Testis (tissue), 2 donors: ENCODE results near the gene TRRAP.

Source experiments
- POLR2A ChIP-seq: fragments of 450-650 bp; IDR thresholded peaks from one replicate; pipeline ENCODE4 v1.6.1; 2017; ENCODE audit warnings: antibody characterized with exemption, mild to moderate bottlenecking, moderate library complexity
- TF ChIP-seq, protein P1 (sequence below), 3 experiments: fragments of 450-650 bp in 2 of 3; fragments of 200-600 bp in 1 of 3; sonication (generic) in 1 of 3; IDR thresholded peaks; one replicate each; pipeline ENCODE4 v1.5.1; 2016 to 2019; ENCODE audit warnings: antibody characterized with exemption in 3 of 3, mild to moderate bottlenecking in 2 of 3, moderate library complexity in 1 of 3

- TF ChIP-seq, protein P1, sequence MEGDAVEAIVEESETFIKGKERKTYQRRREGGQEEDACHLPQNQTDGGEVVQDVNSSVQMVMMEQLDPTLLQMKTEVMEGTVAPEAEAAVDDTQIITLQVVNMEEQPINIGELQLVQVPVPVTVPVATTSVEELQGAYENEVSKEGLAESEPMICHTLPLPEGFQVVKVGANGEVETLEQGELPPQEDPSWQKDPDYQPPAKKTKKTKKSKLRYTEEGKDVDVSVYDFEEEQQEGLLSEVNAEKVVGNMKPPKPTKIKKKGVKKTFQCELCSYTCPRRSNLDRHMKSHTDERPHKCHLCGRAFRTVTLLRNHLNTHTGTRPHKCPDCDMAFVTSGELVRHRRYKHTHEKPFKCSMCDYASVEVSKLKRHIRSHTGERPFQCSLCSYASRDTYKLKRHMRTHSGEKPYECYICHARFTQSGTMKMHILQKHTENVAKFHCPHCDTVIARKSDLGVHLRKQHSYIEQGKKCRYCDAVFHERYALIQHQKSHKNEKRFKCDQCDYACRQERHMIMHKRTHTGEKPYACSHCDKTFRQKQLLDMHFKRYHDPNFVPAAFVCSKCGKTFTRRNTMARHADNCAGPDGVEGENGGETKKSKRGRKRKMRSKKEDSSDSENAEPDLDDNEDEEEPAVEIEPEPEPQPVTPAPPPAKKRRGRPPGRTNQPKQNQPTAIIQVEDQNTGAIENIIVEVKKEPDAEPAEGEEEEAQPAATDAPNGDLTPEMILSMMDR (IDR thresholded peaks at IDR 0.05): no peak
- no peak for TF ChIP-seq POLR2A
Observed at GRCh38 chr7:98995523-98996149, 117.3 kb downstream of the TRRAP start.
